Urinary bladder (tissue), 4 donors: ENCODE results near the gene LRP1B. TPM values are rescaled to one million over a fixed set of nuclear protein-coding genes. Genes with fewer than 3 reads are reported as not detected.

Experiments used
- DNase-seq: peaks from one replicate; pipeline ENCODE4 v3.0.0-alpha.2; 2015; ENCODE audit errors: extremely low spot score
- H3K27ac ChIP-seq: one replicate; pipeline ENCODE4 v1.5.1; 2013; ENCODE audit warnings: low read depth, mild to moderate bottlenecking, moderate library complexity
- H3K36me3 ChIP-seq: one replicate; pipeline ENCODE4 v1.6.1; 2013; ENCODE audit warnings: mild to moderate bottlenecking, moderate library complexity; ENCODE audit not compliant: insufficient read depth
- H3K4me1 ChIP-seq: one replicate; pipeline ENCODE4 v1.6.1; 2013; ENCODE audit warnings: mild to moderate bottlenecking, moderate library complexity; ENCODE audit not compliant: insufficient read depth
- H3K4me3 ChIP-seq: one replicate; pipeline ENCODE4 v1.5.1; 2013; ENCODE audit warnings: low read depth, low read length
- WGBS: extraction: QIAGEN DNeasy Blood & Tissue Kit; methylation state at CpG from one replicate; pipeline ENCODE4 v1.1.7; 2013; 5-methylcytosine and 5-hydroxymethylcytosine counted together
- polyA plus RNA-seq: library from polyadenylated mRNA; stranded (reverse); fragments of 200-250 nt; gene quantifications from one replicate; pipeline ENCODE4 v1.2.3, GENCODE V29; 2013
- total RNA-seq: library from RNA; depleted of rRNA; stranded (reverse); fragments of >200 nt; gene quantifications from one replicate; pipeline ENCODE4 v1.2.3, GENCODE V29; 2014
- donor health status: healthy with polysubstance abuse.
- donor health status: healthy.

The LRP1B gene
- total and polyA plus RNA-seq, 2 donors: 0.05 to 13.3 TPM

DNA sequence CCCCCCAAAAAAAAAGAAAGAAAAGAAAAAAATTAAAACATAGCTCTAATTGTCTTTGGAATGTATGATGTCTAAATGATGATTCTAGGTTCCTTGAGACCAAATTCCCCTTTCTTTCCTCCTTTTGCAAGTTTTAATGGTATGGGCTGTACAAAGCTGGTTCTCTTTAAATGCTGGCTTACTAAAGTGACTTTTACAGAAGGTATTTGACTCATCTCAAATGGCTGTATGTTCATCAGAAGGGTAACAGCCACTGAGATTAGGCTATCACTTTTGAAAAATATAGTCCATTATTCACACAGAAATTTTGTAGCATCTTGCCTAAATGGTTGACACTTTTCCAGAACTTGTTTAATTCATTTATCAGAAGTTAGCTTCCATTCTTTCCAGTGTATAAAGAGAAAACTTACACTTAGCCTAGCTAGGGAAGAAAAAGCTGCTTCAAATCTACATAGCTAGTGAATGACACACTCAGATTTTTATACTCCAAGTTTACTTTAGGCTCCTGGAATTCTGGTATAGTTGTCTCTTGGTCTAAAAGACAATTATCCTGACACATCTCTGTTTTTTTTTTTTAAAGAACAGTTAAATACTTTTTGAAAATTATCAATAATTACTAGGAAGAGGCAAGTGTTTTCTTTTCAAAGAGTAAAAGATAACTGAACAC is 622.6 kb downstream of the LRP1B start:
- Histone ChIP-seq H3K4me3 (no peak overlapping the region), H3K36me3 (no peaks in the 10 kb centered on the region), H3K27ac (no peak overlapping the region), H3K4me1 (no peaks in the 10 kb centered on the region)
- no peak for DNase-seq

DNA sequence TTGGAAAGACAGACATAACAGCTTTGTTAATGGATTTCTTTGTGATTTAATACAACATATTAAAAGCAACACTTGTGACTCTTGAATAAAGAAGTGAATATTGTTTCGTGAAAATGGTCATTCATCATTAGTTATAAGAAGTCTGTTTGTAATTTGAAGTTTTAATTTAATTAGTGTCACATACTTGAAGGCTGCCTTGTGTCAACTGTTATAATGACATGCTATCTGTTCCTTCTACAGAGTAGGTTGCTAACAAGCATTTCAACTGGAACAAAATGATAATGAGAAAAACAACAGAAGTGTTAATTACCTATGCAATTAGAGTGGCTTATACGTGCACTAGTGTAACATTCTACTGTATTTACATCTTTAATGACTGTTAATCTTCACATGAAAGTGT is 624.7 kb downstream of the LRP1B start:
- WGBS: 64% methylated on average over 2 of the region's 2 CpGs
- no peak overlapping the region for H3K27ac ChIP-seq
- DNase-seq: no peak
- no peaks in the 10 kb centered on the region for H3K36me3 ChIP-seq
- no peaks in the 10 kb centered on the region for H3K4me1 ChIP-seq
- no peak overlapping the region for H3K4me3 ChIP-seq

DNA sequence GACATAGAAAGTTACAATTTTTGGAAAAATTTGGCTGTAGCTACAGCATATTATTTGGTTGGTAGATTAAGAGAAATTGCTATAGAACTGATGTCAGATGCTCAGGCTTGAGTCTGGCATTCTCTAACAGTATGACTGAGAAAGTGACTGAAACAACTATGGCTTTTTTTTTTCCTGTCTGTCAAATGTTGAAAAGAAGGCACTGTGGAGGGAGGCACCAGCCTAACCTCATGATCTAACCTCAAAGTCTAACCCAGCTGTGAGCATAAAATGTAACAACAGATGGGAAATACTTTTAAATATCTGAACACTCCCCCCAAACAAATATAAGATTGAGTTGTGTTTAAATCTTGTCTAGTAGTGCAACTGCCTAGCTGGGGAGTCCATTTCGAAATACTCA is 629.1 kb downstream of the LRP1B start:
- Histone ChIP-seq H3K4me3 (no peak overlapping the region), H3K36me3 (no peaks in the 10 kb centered on the region), H3K4me1 (no peaks in the 10 kb centered on the region), H3K27ac (no peak overlapping the region)
- WGBS: 85% methylated on average over 1 of the region's 1 CpG
- DNase-seq: no peak

DNA sequence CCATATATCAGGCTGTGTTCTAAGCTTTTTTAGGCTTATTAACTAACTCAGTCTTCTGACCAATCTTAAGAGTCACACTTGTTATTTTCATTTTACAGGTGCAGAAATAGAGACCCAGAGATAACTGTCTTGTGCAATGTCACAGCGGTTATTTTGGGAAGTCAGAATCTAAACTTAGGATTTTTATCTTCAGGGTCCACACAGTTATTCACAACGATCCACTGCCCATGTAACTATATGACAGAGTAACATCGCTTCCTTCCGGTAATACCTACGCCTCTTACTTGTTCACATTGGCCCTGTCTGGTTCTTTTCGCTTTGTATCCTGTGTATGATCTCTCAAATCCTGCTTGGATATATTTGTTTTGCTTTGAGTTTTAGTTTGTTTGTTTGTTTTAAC is 631.7 kb downstream of the LRP1B start:
- DNase-seq: no peak
- Histone ChIP-seq H3K36me3 (no peaks in the 10 kb centered on the region), H3K4me1 (no peaks in the 10 kb centered on the region), H3K27ac (no peak overlapping the region), H3K4me3 (no peak overlapping the region)
- WGBS: 85% methylated on average over 6 of the region's 6 CpGs

DNA sequence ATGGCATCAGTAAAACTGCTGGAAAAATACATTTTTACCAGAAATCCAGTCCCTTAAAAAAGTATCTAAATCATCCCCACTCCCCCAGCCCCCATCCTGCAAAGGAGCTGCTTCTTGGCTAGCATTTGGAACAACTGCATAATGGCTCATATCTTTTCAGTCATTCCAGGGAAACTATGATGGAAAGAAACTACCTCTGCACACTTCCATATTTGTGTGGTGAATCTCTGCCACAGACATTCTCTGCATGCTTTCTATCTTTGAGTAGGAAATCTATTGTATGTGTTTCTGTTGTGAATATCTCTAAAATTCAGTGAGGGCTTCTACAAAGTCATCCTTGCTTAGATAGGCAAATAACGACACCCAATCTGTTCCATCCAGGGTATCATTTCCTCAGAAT is 632.3 kb downstream of the LRP1B start:
- Histone ChIP-seq H3K4me1 (no peaks in the 10 kb centered on the region), H3K36me3 (no peaks in the 10 kb centered on the region), H3K27ac (no peak overlapping the region), H3K4me3 (no peak overlapping the region)
- no peak for DNase-seq
- 77% methylated on average over 1 of the region's 1 CpG for WGBS

DNA sequence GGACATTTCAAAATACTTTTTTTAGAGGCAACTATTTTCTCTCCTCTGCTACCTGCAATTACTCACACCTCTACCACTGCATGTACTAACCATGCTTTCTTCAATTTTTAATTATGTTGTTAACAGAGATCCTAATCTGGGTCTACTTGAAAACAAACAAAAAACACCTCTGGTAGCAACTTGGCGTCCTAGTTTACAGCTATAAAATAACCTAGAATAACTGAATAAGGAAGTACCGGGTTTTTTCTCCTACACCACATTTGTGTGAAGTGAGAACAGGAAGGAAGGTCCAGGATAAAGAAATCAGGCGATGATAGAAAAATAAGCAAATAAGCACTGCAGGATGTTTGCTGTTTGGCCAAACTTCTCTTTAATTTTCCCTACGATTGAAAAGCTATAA is 633.5 kb downstream of the LRP1B start:
- H3K4me3 ChIP-seq: no peak overlapping the region
- H3K27ac ChIP-seq: no peak overlapping the region
- no peaks in the 10 kb centered on the region for H3K36me3 ChIP-seq
- no peak for DNase-seq
- no peaks in the 10 kb centered on the region for H3K4me1 ChIP-seq
- WGBS: 58% methylated on average over 4 of the region's 4 CpGs

DNA sequence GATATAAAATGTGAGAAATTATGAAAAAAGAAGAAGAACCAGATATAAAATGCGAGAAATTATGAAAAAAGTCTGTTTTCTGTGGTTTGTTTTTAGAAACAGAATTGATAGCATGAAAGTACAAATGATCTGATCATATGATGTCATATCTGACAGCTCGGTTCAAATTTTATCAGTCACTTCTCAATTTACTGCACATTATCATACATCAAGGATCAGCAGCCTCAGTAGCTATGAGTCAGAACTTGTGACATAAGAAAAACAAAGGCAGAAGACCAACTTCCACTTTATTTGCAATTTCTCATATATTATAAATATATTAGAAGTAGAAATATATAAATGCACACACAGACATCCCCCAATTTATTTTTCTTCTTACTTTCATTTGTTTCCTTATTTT is 634.0 kb downstream of the LRP1B start:
- H3K36me3 ChIP-seq: no peaks in the 10 kb centered on the region
- no peak for DNase-seq
- 79% methylated on average over 2 of the region's 2 CpGs for WGBS
- no peaks in the 10 kb centered on the region for H3K4me1 ChIP-seq
- no peak overlapping the region for H3K27ac ChIP-seq
- no peak overlapping the region for H3K4me3 ChIP-seq

DNA sequence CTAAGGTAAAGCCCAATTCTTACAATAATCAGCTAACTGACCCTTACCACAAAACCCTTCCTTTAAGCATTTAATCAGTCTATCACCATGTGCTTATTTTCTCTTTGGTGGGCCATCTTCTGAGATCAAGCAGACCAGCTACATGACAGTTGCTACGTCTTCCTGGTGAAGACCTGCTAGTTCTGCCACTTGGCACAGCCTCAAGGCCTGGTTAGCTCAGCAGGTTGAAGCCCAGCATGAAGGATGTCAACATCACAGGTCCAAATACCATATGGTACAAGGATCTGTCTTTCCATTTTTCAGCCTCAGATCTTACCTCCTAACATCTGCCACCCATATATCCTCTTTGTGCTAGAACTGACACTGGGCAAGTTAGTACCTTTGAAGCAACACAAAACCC is 636.9 kb downstream of the LRP1B start:
- 91% methylated on average over 1 of the region's 1 CpG for WGBS
- H3K36me3 ChIP-seq: no peaks in the 10 kb centered on the region
- H3K27ac ChIP-seq: no peak overlapping the region
- DNase-seq: no peak
- H3K4me1 ChIP-seq: no peaks in the 10 kb centered on the region
- H3K4me3 ChIP-seq: no peak overlapping the region

DNA sequence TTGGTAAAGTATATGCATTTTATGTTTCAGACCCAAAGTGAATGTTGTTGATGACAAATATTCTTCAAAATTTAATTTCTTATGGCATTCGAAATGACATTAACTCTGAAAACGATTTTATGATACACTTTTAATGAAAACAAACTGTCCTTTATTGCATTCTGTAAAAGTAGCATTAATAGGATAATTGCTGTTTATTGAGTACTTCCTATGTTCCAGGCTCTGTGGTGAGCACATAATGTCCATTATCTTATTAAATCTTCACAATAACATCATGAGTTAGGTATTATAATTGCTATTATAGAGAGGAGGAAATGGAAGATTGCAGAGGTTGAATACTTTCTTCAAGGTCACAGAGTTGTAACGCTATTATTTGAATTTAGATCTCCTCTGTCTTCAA is 638.0 kb downstream of the LRP1B start:
- Histone ChIP-seq H3K36me3 (no peaks in the 10 kb centered on the region), H3K4me3 (no peak overlapping the region), H3K4me1 (no peaks in the 10 kb centered on the region), H3K27ac (no peak overlapping the region)
- DNase-seq: no peak
- WGBS: 76% methylated on average over 3 of the region's 3 CpGs

DNA sequence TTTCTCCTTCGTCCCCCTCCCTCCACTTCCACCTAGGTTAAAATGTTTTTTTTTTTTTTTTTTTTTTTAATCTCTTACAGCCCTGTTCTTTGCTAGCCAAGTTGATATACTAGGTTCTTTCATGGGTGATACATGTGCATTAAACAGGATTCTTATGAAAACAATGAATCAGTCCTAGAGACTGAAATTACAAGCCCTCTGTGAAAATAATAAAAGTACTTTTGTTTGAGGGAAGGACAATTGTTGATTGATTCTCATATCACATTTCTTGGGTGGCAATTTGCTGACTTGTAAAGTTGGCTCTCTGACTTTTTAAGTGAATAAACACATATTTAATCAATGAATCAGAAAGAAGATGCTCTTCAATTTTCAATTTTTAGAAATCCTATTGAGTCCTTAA is 639.9 kb downstream of the LRP1B start:
- no peaks in the 10 kb centered on the region for H3K4me1 ChIP-seq
- DNase-seq: no peak
- H3K4me3 ChIP-seq: no peak overlapping the region
- 55% methylated on average over 1 of the region's 1 CpG for whole genome bisulfite sequencing
- no peak overlapping the region for H3K27ac ChIP-seq
- no peaks in the 10 kb centered on the region for H3K36me3 ChIP-seq

DNA sequence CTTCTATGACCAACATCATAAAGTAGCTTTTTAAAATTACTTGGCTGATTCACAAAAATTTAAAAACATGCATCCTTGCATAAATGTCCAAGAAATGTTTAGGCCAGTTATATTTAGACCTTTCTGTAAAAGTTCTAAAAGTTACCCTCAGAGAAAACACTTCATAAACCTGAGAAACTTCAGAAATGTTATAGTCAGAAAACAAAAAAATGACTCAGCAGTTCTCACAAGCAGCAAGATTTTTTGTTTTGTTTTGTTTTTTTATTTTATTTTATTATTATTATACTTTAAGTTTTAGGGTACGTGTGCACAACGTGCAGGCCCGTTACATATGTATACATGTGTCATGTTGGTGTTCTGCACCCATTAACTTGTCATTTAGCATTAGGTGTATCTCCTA is 648.1 kb downstream of the LRP1B start:
- Histone ChIP-seq H3K36me3 (no peaks in the 10 kb centered on the region), H3K27ac (no peak overlapping the region), H3K4me1 (no peaks in the 10 kb centered on the region), H3K4me3 (no peak overlapping the region)
- 98% methylated on average over 3 of the region's 3 CpGs for WGBS
- DNase-seq: no peak

DNA sequence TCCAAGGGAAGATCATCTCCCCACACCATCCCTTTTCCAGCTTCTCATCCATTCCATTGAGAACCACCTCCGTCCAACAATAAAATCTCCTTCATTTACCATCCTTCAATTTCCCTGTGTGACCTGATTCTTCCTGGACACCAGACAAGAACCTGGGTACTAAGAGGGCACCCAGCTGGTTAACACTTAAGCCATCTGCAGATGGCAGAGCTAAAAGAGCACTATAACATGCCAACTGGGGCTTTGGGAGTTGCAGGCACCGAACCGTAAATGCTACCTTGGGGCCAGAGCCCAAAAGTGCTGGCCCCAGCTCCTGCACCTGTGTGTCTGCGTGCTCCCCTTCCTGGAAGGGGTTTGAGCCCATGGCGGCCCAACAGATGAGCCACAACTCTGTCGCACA is 655.0 kb downstream of the LRP1B start:
- no peaks in the 10 kb centered on the region for H3K4me1 ChIP-seq
- H3K36me3 ChIP-seq: no peaks in the 10 kb centered on the region
- no peak overlapping the region for H3K27ac ChIP-seq
- DNase-seq: no peak
- 81% methylated on average over 6 of the region's 6 CpGs for WGBS
- no peak overlapping the region for H3K4me3 ChIP-seq

DNA sequence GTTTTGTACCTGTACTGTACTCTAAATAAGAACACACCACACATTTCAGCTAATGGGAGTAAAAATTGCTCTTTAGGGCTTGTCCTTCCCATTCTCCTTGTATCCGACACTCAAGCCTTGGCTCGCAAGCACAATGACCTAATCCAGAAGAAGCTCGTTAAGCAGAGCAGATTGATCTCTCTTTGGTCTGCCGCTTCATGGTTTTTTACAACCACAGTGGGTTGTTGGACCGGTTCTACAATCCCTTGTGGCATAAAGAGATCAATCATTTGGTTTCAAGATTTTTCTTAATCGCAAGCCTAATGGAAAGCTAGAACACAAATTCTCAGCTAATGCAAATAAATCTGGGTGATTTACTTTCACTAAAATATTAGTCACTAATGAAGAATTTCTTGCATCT is 662.1 kb downstream of the LRP1B start:
- 61% methylated on average over 6 of the region's 6 CpGs for WGBS
- peak; percentile 23 for DNase-seq
- H3K4me1 ChIP-seq: no peaks in the 10 kb centered on the region
- H3K36me3 ChIP-seq: no peaks in the 10 kb centered on the region
- H3K4me3 ChIP-seq: no peak overlapping the region
- no peak overlapping the region for H3K27ac ChIP-seq

DNA sequence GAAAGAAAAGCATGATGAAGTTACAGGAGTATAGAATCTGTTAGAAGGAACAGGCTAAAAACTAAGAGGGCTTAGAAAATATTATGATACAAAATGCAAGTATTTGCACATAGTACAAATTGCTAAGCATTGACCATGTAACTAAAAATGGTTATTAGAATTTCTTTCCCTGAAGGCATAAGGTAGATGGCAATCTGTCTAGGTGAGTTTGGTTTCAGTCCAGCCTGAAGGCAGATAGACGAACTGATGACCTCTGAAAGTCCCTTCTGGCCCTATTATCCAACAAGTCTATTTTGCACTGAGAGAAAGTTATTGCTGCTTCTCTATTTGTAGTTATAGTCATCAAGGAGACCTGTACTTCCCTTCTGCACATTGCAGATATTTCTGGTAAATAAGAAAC is 663.5 kb downstream of the LRP1B start:
- no peak for DNase-seq
- Histone ChIP-seq H3K4me1 (no peaks in the 10 kb centered on the region), H3K36me3 (no peaks in the 10 kb centered on the region), H3K4me3 (no peak overlapping the region), H3K27ac (no peak overlapping the region)
- 68% methylated on average over 1 of the region's 1 CpG for WGBS

DNA sequence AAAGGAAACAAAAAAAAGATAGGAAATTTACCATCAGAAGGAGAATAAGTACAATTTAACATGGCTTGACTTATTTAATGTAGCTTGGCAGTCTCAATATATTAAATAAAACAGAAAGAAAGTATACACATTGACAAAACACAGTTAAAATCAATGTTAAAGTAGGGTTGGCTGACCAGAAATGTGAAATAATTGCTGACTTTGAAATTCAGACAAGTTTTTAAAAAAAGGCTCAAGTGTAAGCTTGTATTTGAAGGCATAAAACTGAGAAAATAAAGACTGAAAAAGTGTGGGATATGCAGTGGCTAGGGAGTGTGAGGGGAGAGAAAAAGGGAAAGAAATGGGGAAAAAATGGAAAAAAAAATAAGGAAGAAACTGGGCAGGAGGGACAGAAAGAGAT is 665.8 kb downstream of the LRP1B start:
- Histone ChIP-seq H3K4me3 (no peak overlapping the region), H3K4me1 (no peaks in the 10 kb centered on the region), H3K27ac (no peak overlapping the region), H3K36me3 (no peaks in the 10 kb centered on the region)
- DNase-seq: no peak
